ENCODE data around the gene NELL2. TPM values are rescaled to one million over a fixed set of nuclear protein-coding genes. Genes with fewer than 3 reads are reported as not detected.
"Not testable (repeated sequence)": the region's sequence is repeated elsewhere in the genome, so short reads cannot be mapped to it uniquely, and the experiment has no call there.

NELL2 gene
- total RNA-seq, 1 donor, result 0.36 TPM

- H3K4me3 ChIP-seq (ENCODE audit: low read depth, low read length), result no peak overlapping the region
- no peak for DNase-seq (ENCODE audit: low read depth)
- TF ChIP-seq CTCF (IDR thresholded peaks at IDR 0.05; ENCODE audit: insufficient read depth, low read length), result no peak
Measured at GRCh38 chr12:44708218-44708617, 167.9 kb downstream of the NELL2 start.

GRCh38 chr12:44703182-44703910 is 172.8 kb downstream of the NELL2 start:
- DNase-seq (ENCODE audit: low read depth), result no peak
- H3K4me3 ChIP-seq (ENCODE audit: low read depth, low read length), result no peak overlapping the region
- no peak for TF ChIP-seq CTCF (IDR thresholded peaks at IDR 0.05; ENCODE audit: insufficient read depth, low read length)

- no peak for TF ChIP-seq CTCF (IDR thresholded peaks at IDR 0.05; ENCODE audit: insufficient read depth, low read length)
- no peak overlapping the region for H3K4me3 ChIP-seq (ENCODE audit: low read depth, low read length)
- no peak for DNase-seq (ENCODE audit: low read depth)
Measured at GRCh38 chr12:44697511-44697910, 178.6 kb downstream of the NELL2 start.

- H3K4me3 ChIP-seq (ENCODE audit: low read depth, low read length), result no peak overlapping the region
- no peak for DNase-seq (ENCODE audit: low read depth)
- TF ChIP-seq CTCF (IDR thresholded peaks at IDR 0.05; ENCODE audit: insufficient read depth, low read length), result no peak
Measured at GRCh38 chr12:44696542-44696941, 179.6 kb downstream of the NELL2 start.

- no peak for DNase-seq (ENCODE audit: low read depth)
- no peak overlapping the region for H3K4me3 ChIP-seq (ENCODE audit: low read depth, low read length)
- TF ChIP-seq CTCF (IDR thresholded peaks at IDR 0.05; ENCODE audit: insufficient read depth, low read length), result no peak
Measured at GRCh38 chr12:44694017-44694416, 182.1 kb downstream of the NELL2 start.

GRCh38 chr12:44689587-44689986 is 186.5 kb downstream of the NELL2 start:
- no peak for DNase-seq (ENCODE audit: low read depth)
- H3K4me3 ChIP-seq (ENCODE audit: low read depth, low read length), result no peak overlapping the region
- no peak for TF ChIP-seq CTCF (IDR thresholded peaks at IDR 0.05; ENCODE audit: insufficient read depth, low read length)

- not testable (repeated sequence) for H3K4me3 ChIP-seq (ENCODE audit: low read depth, low read length); DNase-seq (ENCODE audit: low read depth)
Measured at GRCh38 chr12:44686821-44687432, 189.2 kb downstream of the NELL2 start.
